K562 (cell line): ENCODE results near the gene MCTS1. TPM values are rescaled to one million over a fixed set of nuclear protein-coding genes. Genes with fewer than 3 reads are reported as not detected.

Source experiments
- AFF1 ChIP-seq, 2 experiments: fragments of 450-650 bp; IDR thresholded peaks; 2 replicates each; pipeline ENCODE4 v1.6.1; 2018; ENCODE audit warnings: mild to moderate bottlenecking in 2 of 2, low read depth in 1 of 2; ENCODE audit not compliant: partially characterized antibody in 2 of 2
- ATF1 ChIP-seq, 2 experiments: fragments of 450-650 bp in 1 of 2; IDR thresholded peaks; 2 replicates each; pipeline ENCODE4 v1.6.1; 2016; ENCODE audit warnings: missing compliant biosample characterization in 1 of 2, missing genetic modification characterization in 1 of 2
- BHLHE40 ChIP-seq: IDR thresholded peaks from 2 replicates; pipeline ENCODE4 v1.6.1; 2011; ENCODE audit warnings: low read length, improper control_type of control experiment
- CBX2 ChIP-seq: fragments of 200-600 bp; sonication (generic); IDR thresholded peaks from one replicate; pipeline ENCODE4 v1.6.1; 2012; ENCODE audit warnings: mild to moderate bottlenecking, low read length, inconsistent platforms; ENCODE audit not compliant: insufficient read depth, poor library complexity, severe bottlenecking
- CREB1 ChIP-seq, 2 experiments: sonication (generic) in 1 of 2; formaldehyde crosslinking in 1 of 2; IDR thresholded peaks; 2 replicates each; pipeline versions ENCODE4 v1.6.1 to v1.8.0; 2012 to 2022; ENCODE audit warnings: inconsistent platforms in 1 of 2, mild to moderate bottlenecking in 1 of 2, missing genetic modification reagents in 1 of 2, moderate library complexity in 1 of 2
- ELF1 ChIP-seq: fragments of 200-800 bp; sonication (Bioruptor generic); IDR thresholded peaks from 2 replicates; pipeline ENCODE4 v1.6.1; 2016; ENCODE audit warnings: missing genetic modification characterization, missing compliant biosample characterization
- HDAC1 ChIP-seq, 2 experiments: fragments of 450-650 bp; IDR thresholded peaks; 2 replicates each; pipeline ENCODE4 v1.6.1; 2016 to 2017; ENCODE audit warnings: inconsistent platforms in 1 of 2, mild to moderate bottlenecking in 1 of 2, moderate library complexity in 1 of 2
- KDM1A ChIP-seq, 2 experiments: fragments of 450-650 bp; IDR thresholded peaks; 2 replicates each; pipeline ENCODE4 v1.6.1; 2016; ENCODE audit warnings: mild to moderate bottlenecking in 2 of 2
- MITF ChIP-seq: IDR thresholded peaks from 2 replicates; pipeline ENCODE4 v1.6.1; 2014; ENCODE audit warnings: antibody characterized with exemption
- MTA3 ChIP-seq: fragments of 450-650 bp; formaldehyde crosslinking; IDR thresholded peaks from 2 replicates; pipeline ENCODE4 v1.6.1; 2017; ENCODE audit warnings: mild to moderate bottlenecking, borderline replicate concordance
- MXD1 ChIP-seq: fragments of 250-450 bp; sonication (Bioruptor Pico); IDR thresholded peaks from 2 replicates; pipeline ENCODE4 v1.8.0; 2021; ENCODE audit warnings: borderline replicate concordance, mild to moderate bottlenecking, moderate library complexity; ENCODE audit not compliant: poor library complexity, severe bottlenecking
- MYC ChIP-seq, 2 experiments: fragments of 250-450 bp in 1 of 2; sonication (Bioruptor Pico) in 1 of 2; IDR thresholded peaks; 2 replicates each; pipeline versions ENCODE4 v1.5.1 to v1.6.1; 2012 to 2021; ENCODE audit warnings: low read depth in 2 of 2, borderline replicate concordance in 1 of 2, improper control_type of control experiment in 1 of 2, low read length in 1 of 2, mild to moderate bottlenecking in 1 of 2, moderate library complexity in 1 of 2
- PKNOX1 ChIP-seq: fragments of 450-650 bp; IDR thresholded peaks from 2 replicates; pipeline ENCODE4 v1.6.1; 2016
- POLR2A ChIP-seq: fragments of 450-650 bp; conservative IDR thresholded peaks from 2 replicates; pipeline ENCODE4 v1.6.1; 2016
- RHOXF2B ChIP-seq: fragments of 250-450 bp; sonication (Bioruptor Pico); conservative IDR thresholded peaks from 2 replicates; pipeline ENCODE4 v1.5.1; 2021
- RUNX1 ChIP-seq: sonication (generic); IDR thresholded peaks from 2 replicates; pipeline ENCODE4 v1.6.1; 2016; ENCODE audit warnings: antibody characterized with exemption, low read depth
- SAP30 ChIP-seq: fragments of 200-600 bp; sonication (generic); IDR thresholded peaks from 2 replicates; pipeline ENCODE4 v1.6.1; 2012; ENCODE audit warnings: borderline replicate concordance, low read depth, mild to moderate bottlenecking, moderate library complexity, low read length, control low read depth, inconsistent platforms; ENCODE audit not compliant: insufficient read depth, poor library complexity, severe bottlenecking
- SPI1 ChIP-seq: IDR thresholded peaks from 2 replicates; pipeline ENCODE4 v1.6.1; 2011; ENCODE audit warnings: low read depth, low read length, control low read depth, borderline replicate concordance
- SRSF1 ChIP-seq: fragments of 200-400 bp; formaldehyde crosslinking; IDR thresholded peaks from 2 replicates; pipeline ENCODE4 v1.6.1; 2017; ENCODE audit warnings: mild to moderate bottlenecking, low read depth, low read length, moderate library complexity
- TAF15 ChIP-seq: fragments of 200-400 bp; formaldehyde crosslinking; IDR thresholded peaks from 2 replicates; pipeline ENCODE4 v1.6.1; 2017; ENCODE audit warnings: mild to moderate bottlenecking, low read depth, low read length, moderate library complexity
- polyA plus RNA-seq, 8 experiments: library from polyadenylated mRNA; depleted of rRNA in 4 of 8; stranded (reverse) in 5 of 8; unstranded in 3 of 8; fragments of >200 nt; fragmentation: Nextera tagmentation in 2 of 8; fragmentation: Illumina TruSeq in 1 of 8; extraction: Ambion mirVana in 2 of 8; extraction: Trizol in 1 of 8; gene quantifications; 2 replicates each; pipeline versions ENCODE4 v1.2.1 to v1.2.3, GENCODE V29; 2011 to 2014; ENCODE audit warnings: inconsistent platforms in 1 of 8, missing spikeins in 1 of 8
- total RNA-seq, 7 experiments: library from RNA; depleted of rRNA in 6 of 7; stranded (reverse); fragments of >200 nt in 6 of 7; fragmentation: Illumina TruSeq in 2 of 7; extraction: Trizol in 2 of 7; gene quantifications; 2 replicates each; pipeline versions ENCODE4 v1.2.1 to v1.2.3, GENCODE V29; 2011 to 2021; ENCODE audit warnings: low replicate concordance in 1 of 7

Gene MCTS1
- total and polyA plus RNA-seq, 9 of the 15 experiments (the other 6 are each of a cell fraction or from before 2014, with no cell fraction given): 65.3 to 300 (median 152) TPM

- TF ChIP-seq KDM1A (IDR thresholded peaks at IDR 0.05) (peak; percentile 67 to 68; a peak in 3 of 4 replicates), BHLHE40 (no peak), HDAC1 (IDR thresholded peaks at IDR 0.05) (no peak; a peak in 1 of 4 replicates), MXD1 (CRISPR knock-in tag) (no peak), AFF1 (IDR thresholded peaks at IDR 0.05; ENCODE audit: low read depth in 1 of 2, partially characterized antibody in 2 of 2) (peak in 1 of 2 experiments; percentile 53), SAP30 (peak; percentile 16), MYC (IDR thresholded peaks at IDR 0.05; ENCODE audit: low read depth, low read length) (peak; percentile 71), MYC (CRISPR knock-in tag; IDR thresholded peaks at IDR 0.05; ENCODE audit: borderline replicate concordance, low read depth) (no peak), MTA3 (peak; percentile 98), CREB1 (IDR thresholded peaks at IDR 0.05) (peak; percentile 53; the same call in 1 of the 2 replicates), CREB1 (CRISPR knock-in tag; IDR thresholded peaks at IDR 0.05) (0 out of 2 replicates have a peak, but pooled peaks have one; percentile 42), PKNOX1 (peak; percentile 92), MITF (no peak), RHOXF2B (CRISPR knock-in tag) (no peak), ELF1 (tag) (peak; percentile 64), CBX2 (no peak), SRSF1 (no peak), ATF1 (CRISPR knock-in tag; IDR thresholded peaks at IDR 0.05) (no peak), ATF1 (tag; IDR thresholded peaks at IDR 0.05) (peak; percentile 91), TAF15 (no peak), POLR2A (peak; percentile 88), SPI1 (peak; percentile 79), RUNX1 (no peak)
These were observed at the start of gene MCTS1 (continued) for GRCh38 chrX:120603707-120604360.
